Kidney epithelial cell (primary cell): ENCODE results near the gene PPP4C. TPM values are rescaled to one million over a fixed set of nuclear protein-coding genes. Genes with fewer than 3 reads are reported as not detected.
"Not testable (repeated sequence)": the region's sequence is repeated elsewhere in the genome, so short reads cannot be mapped to it uniquely, and the experiment has no call there.

Experiments used
- DNase-seq: peaks from one replicate; pipeline ENCODE4 v3.0.0-alpha.2; 2010; ENCODE audit warnings: low read depth
- H3K27me3 ChIP-seq: 2 replicates; pipeline ENCODE4 v1.6.0; 2011; ENCODE audit warnings: low read length; ENCODE audit not compliant: control insufficient read depth, insufficient read depth
- H3K36me3 ChIP-seq: 2 replicates; pipeline ENCODE4 v1.5.1; 2011; ENCODE audit warnings: low read length; ENCODE audit not compliant: control insufficient read depth, insufficient read depth
- H3K4me3 ChIP-seq: 2 replicates; pipeline ENCODE4 v1.5.1; 2011; ENCODE audit warnings: low read depth, mild to moderate bottlenecking, control low read depth, low read length
- CTCF ChIP-seq: IDR thresholded peaks from 2 replicates; pipeline ENCODE4 v1.5.1; 2011; ENCODE audit warnings: mild to moderate bottlenecking, moderate library complexity, low read length, control low read depth, inconsistent platforms; ENCODE audit not compliant: insufficient read depth, poor library complexity, severe bottlenecking
- total RNA-seq: library from RNA; depleted of rRNA; stranded (reverse); fragments of >200 nt; gene quantifications from 2 replicates; pipeline ENCODE4 v1.2.3, GENCODE V29; 2015

The PPP4C gene
- total RNA-seq, 1 donor from 2014 or later = 126 TPM

- H3K27me3 ChIP-seq = no peaks in the 10 kb centered on the region
- no peak for TF ChIP-seq CTCF
- no peak for DNase-seq
- H3K4me3 ChIP-seq = peak overlapping the region; percentile 94
- H3K36me3 ChIP-seq = no peaks in the 10 kb centered on the region
Observed at GRCh38 chr16:30121741-30122571, 46.2 kb downstream of the PPP4C start.

- no peak for TF ChIP-seq CTCF
- Histone ChIP-seq H3K27me3 (no peaks in the 10 kb centered on the region), H3K36me3 (no peaks in the 10 kb centered on the region), H3K4me3 (peak overlapping the region; percentile 94)
- DNase-seq = no peak
Observed at GRCh38 chr16:30122604-30123160, 46.9 kb downstream of the PPP4C start.

- no peaks in the 10 kb centered on the region for H3K27me3 ChIP-seq
- TF ChIP-seq CTCF = no peak
- H3K36me3 ChIP-seq = no peaks in the 10 kb centered on the region
- DNase-seq = no peak
- H3K4me3 ChIP-seq = no peak overlapping the region
Observed at GRCh38 chr16:30124985-30125379, 49.2 kb downstream of the PPP4C start.

GRCh38 chr16:30125690-30126089, 49.9 kb downstream of the PPP4C start:
- H3K36me3 ChIP-seq, H3K27me3 ChIP-seq, H3K4me3 ChIP-seq, DNase-seq: not testable (repeated sequence)

- Histone ChIP-seq H3K27me3 (no peaks in the 10 kb centered on the region), H3K36me3 (no peaks in the 10 kb centered on the region), H3K4me3 (no peak overlapping the region)
- no peak for TF ChIP-seq CTCF
- no peak for DNase-seq
Observed at GRCh38 chr16:30127993-30128392, 52.2 kb downstream of the PPP4C start.

GRCh38 chr16:30131869-30132475, 56.2 kb downstream of the PPP4C start:
- Histone ChIP-seq H3K27me3 (no peaks in the 10 kb centered on the region), H3K4me3 (no peak overlapping the region), H3K36me3 (no peaks in the 10 kb centered on the region)
- no peak for DNase-seq
- no peak for TF ChIP-seq CTCF
